HT-29 (cell line): Measurements from ENCODE around the gene MORN3. TPM values are rescaled to one million over a fixed set of nuclear protein-coding genes. Genes with fewer than 3 reads are reported as not detected.
A peak's percentile ranks its signal among the peaks of the same experiment; 100 is the strongest.
"Not testable (repeated sequence)": the region's sequence is repeated elsewhere in the genome, so short reads cannot be mapped to it uniquely, and the experiment has no call there.

Source experiments
- DNase-seq: peaks from one replicate; pipeline ENCODE4 v3.0.0-alpha.2; 2015; ENCODE audit warnings: low spot score
- total RNA-seq: library from RNA; depleted of rRNA; stranded (reverse); fragments of >200 nt; shearing (Covaris generic); gene quantifications from 2 replicates; pipeline ENCODE4 v1.2.3, GENCODE V29; 2014

Gene MORN3
- total RNA-seq, 1 experiment from 2014 or later: 0.05 TPM

- not testable (repeated sequence) for DNase-seq
These were observed 23.3 kb upstream of the MORN3 start for GRCh38 chr12:121692744-121693143.

GRCh38 chr12:121689430-121689829 is 20.0 kb upstream of the MORN3 start:
- no peak for DNase-seq

- DNase-seq: no peak
These were observed 19.5 kb upstream of the MORN3 start for GRCh38 chr12:121688966-121689365.

- not testable (repeated sequence) for DNase-seq
These were observed 10.3 kb upstream of the MORN3 start for GRCh38 chr12:121679661-121680197.

GRCh38 chr12:121678716-121679300 is 9.4 kb upstream of the MORN3 start:
- no peak for DNase-seq

- no peak for DNase-seq
These were observed 8.9 kb upstream of the MORN3 start for GRCh38 chr12:121678305-121678704.

- no peak for DNase-seq
These were observed 6.7 kb upstream of the MORN3 start for GRCh38 chr12:121676190-121676589.

- DNase-seq: peak; percentile 62
These were observed 3.6 kb upstream of the MORN3 start for GRCh38 chr12:121673013-121673511.

- no peak for DNase-seq
These were observed 519 bp downstream of the MORN3 start for GRCh38 chr12:121668750-121669520.

- not testable (repeated sequence) for DNase-seq
These were observed 2.6 kb downstream of the MORN3 start for GRCh38 chr12:121666829-121667228.

GRCh38 chr12:121663610-121663929 is 5.9 kb downstream of the MORN3 start:
- DNase-seq: no peak

- DNase-seq: not testable (repeated sequence)
These were observed 7.9 kb downstream of the MORN3 start for GRCh38 chr12:121661353-121662105.

GRCh38 chr12:121657305-121658008 is 12.0 kb downstream of the MORN3 start:
- DNase-seq: no peak

- DNase-seq: no peak
These were observed 13.3 kb downstream of the MORN3 start for GRCh38 chr12:121656122-121656521.

GRCh38 chr12:121653999-121654398 is 15.5 kb downstream of the MORN3 start:
- no peak for DNase-seq

GRCh38 chr12:121652767-121653497 is 16.5 kb downstream of the MORN3 start:
- peak; percentile 16 for DNase-seq

GRCh38 chr12:121651320-121651719 is 18.1 kb downstream of the MORN3 start:
- no peak for DNase-seq

- DNase-seq: no peak
These were observed 19.6 kb downstream of the MORN3 start for GRCh38 chr12:121649819-121650353.

GRCh38 chr12:121649322-121649721 is 20.1 kb downstream of the MORN3 start:
- DNase-seq: no peak

- DNase-seq: no peak
These were observed 20.9 kb downstream of the MORN3 start for GRCh38 chr12:121648458-121649028.
